Mesenchymal stem cell (in vitro differentiated cells and primary cell): ENCODE measurements around the gene RDH13.

Experiments used
- DNase-seq: peaks from one replicate; pipeline ENCODE4 v3.0.0-alpha.2; 2013
- H2AFZ ChIP-seq: one replicate; pipeline ENCODE4 v1.6.1; 2013; ENCODE audit warnings: low read depth, mild to moderate bottlenecking, control low read depth, inconsistent platforms, low read length, moderate library complexity
- H2AK5ac ChIP-seq: 2 replicates; pipeline ENCODE4 v1.6.1; 2013; ENCODE audit warnings: low read length, moderate library complexity, mild to moderate bottlenecking, inconsistent platforms; ENCODE audit not compliant: severe bottlenecking
- H2BK120ac ChIP-seq: one replicate; pipeline ENCODE4 v1.6.1; 2013; ENCODE audit warnings: low read depth, mild to moderate bottlenecking, inconsistent platforms, low read length, moderate library complexity
- H2BK12ac ChIP-seq, 2 experiments: one replicate each; pipeline ENCODE4 v1.6.1; 2013; ENCODE audit warnings: inconsistent platforms in 2 of 2, low read length in 2 of 2, mild to moderate bottlenecking in 2 of 2, moderate library complexity in 2 of 2, control low read depth in 1 of 2
- H2BK15ac ChIP-seq: one replicate; pipeline ENCODE4 v1.6.1; 2013; ENCODE audit warnings: mild to moderate bottlenecking, low read depth, inconsistent platforms; ENCODE audit not compliant: poor library complexity, severe bottlenecking
- H2BK5ac ChIP-seq: 2 replicates; pipeline ENCODE4 v1.6.1; 2013; ENCODE audit warnings: low read depth, mild to moderate bottlenecking, low read length, control low read depth, inconsistent platforms; ENCODE audit not compliant: poor library complexity, severe bottlenecking
- H3K14ac ChIP-seq, 2 experiments: one replicate each; pipeline ENCODE4 v1.6.1; 2013; ENCODE audit warnings: inconsistent platforms in 2 of 2, low read length in 2 of 2, control low read depth in 1 of 2, mild to moderate bottlenecking in 1 of 2, moderate library complexity in 1 of 2
- H3K18ac ChIP-seq, 2 experiments: one replicate each; pipeline ENCODE4 v1.6.1; 2013; ENCODE audit warnings: inconsistent platforms in 2 of 2, low read length in 2 of 2, control low read depth in 1 of 2, low read depth in 1 of 2, mild to moderate bottlenecking in 1 of 2
- H3K23ac ChIP-seq, 2 experiments: one replicate each; pipeline ENCODE4 v1.6.1; 2013; ENCODE audit warnings: inconsistent platforms in 2 of 2, low read length in 2 of 2, mild to moderate bottlenecking in 2 of 2, moderate library complexity in 2 of 2, control low read depth in 1 of 2
- H3K27ac ChIP-seq: 2 replicates; pipeline ENCODE4 v1.5.1; 2013; ENCODE audit warnings: mild to moderate bottlenecking, moderate library complexity, low read length, control low read depth, inconsistent platforms; ENCODE audit not compliant: poor library complexity, severe bottlenecking
- H3K27me3 ChIP-seq, 2 experiments: 2 replicates each; pipeline versions ENCODE4 v1.6.1 to v1.7.0; 2013; ENCODE audit warnings: low read length in 2 of 2, mild to moderate bottlenecking in 2 of 2, moderate library complexity in 2 of 2, control low read depth in 1 of 2, inconsistent platforms in 1 of 2; ENCODE audit not compliant: control insufficient read depth in 1 of 2, insufficient read depth in 1 of 2
- H3K36me3 ChIP-seq, 2 experiments: 2 replicates each; pipeline versions ENCODE4 v1.6.1 to v1.7.0; 2013; ENCODE audit warnings: low read length in 2 of 2, control low read depth in 1 of 2, inconsistent platforms in 1 of 2, low read depth in 1 of 2, mild to moderate bottlenecking in 1 of 2; ENCODE audit not compliant: insufficient read depth in 2 of 2, control insufficient read depth in 1 of 2
- H3K4ac ChIP-seq, 2 experiments: one replicate each; pipeline ENCODE4 v1.6.1; 2013; ENCODE audit warnings: inconsistent platforms in 2 of 2, low read length in 2 of 2, mild to moderate bottlenecking in 2 of 2, moderate library complexity in 2 of 2, control low read depth in 1 of 2, low read depth in 1 of 2
- H3K4me1 ChIP-seq: 2 replicates; pipeline ENCODE4 v1.6.1; 2013; ENCODE audit warnings: low read depth, low read length, control low read depth; ENCODE audit not compliant: control insufficient read depth, insufficient read depth
- H3K4me2 ChIP-seq: 2 replicates; pipeline ENCODE4 v1.6.1; 2013; ENCODE audit warnings: low read length, mild to moderate bottlenecking, inconsistent platforms; ENCODE audit not compliant: poor library complexity, severe bottlenecking
- H3K4me3 ChIP-seq, 2 experiments: 2 replicates each; pipeline versions ENCODE4 v1.5.1 to v1.7.0; 2013; ENCODE audit warnings: low read length in 2 of 2, mild to moderate bottlenecking in 2 of 2, control low read depth in 1 of 2, low read depth in 1 of 2; ENCODE audit not compliant: insufficient read depth in 1 of 2
- H3K79me1 ChIP-seq: replicated peaks from 2 replicates; pipeline ENCODE4 v1.6.1; 2013; ENCODE audit warnings: mild to moderate bottlenecking, control low read depth, low read length, inconsistent platforms; ENCODE audit not compliant: poor library complexity, severe bottlenecking
- H3K9ac ChIP-seq: 2 replicates; pipeline ENCODE4 v1.7.0; 2013; ENCODE audit warnings: mild to moderate bottlenecking, low read length, moderate library complexity
- H3K9me3 ChIP-seq: 2 replicates; pipeline ENCODE4 v1.7.0; 2013; ENCODE audit warnings: mild to moderate bottlenecking, low read length; ENCODE audit not compliant: control insufficient read depth
- H4K8ac ChIP-seq: one replicate; pipeline ENCODE4 v1.6.1; 2013; ENCODE audit warnings: inconsistent platforms, mild to moderate bottlenecking, low read length, moderate library complexity
- H4K91ac ChIP-seq: one replicate; pipeline ENCODE4 v1.6.1; 2013; ENCODE audit warnings: mild to moderate bottlenecking, low read length, inconsistent platforms
- WGBS: methylation state at CpG from one replicate; pipeline ENCODE4 v1.1.7; 2013; ENCODE audit warnings: mixed read lengths; 5-methylcytosine and 5-hydroxymethylcytosine counted together

The RDH13 gene

GRCh38 chr19:55091126-55091910, 28.4 kb upstream of the RDH13 start:
- Histone ChIP-seq H3K14ac (no peak overlapping the region), H2AK5ac (no peak overlapping the region), H3K9me3 (no peaks in the 10 kb centered on the region), H2AFZ (no peak overlapping the region), H3K36me3 (peaks cover 30 to 64% of the 10 kb centered on the region in 2 experiments), H2BK120ac (no peak overlapping the region), H3K27ac (no peak overlapping the region), H3K27me3 (peaks cover under 1 to 6% of the 10 kb centered on the region in 2 experiments), H2BK12ac (no peak overlapping the region), H2BK5ac (no peak overlapping the region), H3K4me2 (no peak overlapping the region), H3K4ac (no peak overlapping the region), H4K91ac (no peak overlapping the region), H4K8ac (no peak overlapping the region), H3K4me1 (peaks cover 26% of the 10 kb centered on the region), H3K23ac (no peak overlapping the region), H3K79me1 (peaks cover 10% of the 10 kb centered on the region), H3K9ac (no peak overlapping the region), H2BK15ac (no peak overlapping the region), H3K18ac (no peak overlapping the region), H3K4me3 (no peak overlapping the region)
- 93% methylated on average over 21 of the region's 32 CpGs for WGBS
- DNase-seq, result no peak

- Histone ChIP-seq H3K4me3 (no peak overlapping the region), H3K4me2 (no peak overlapping the region), H3K27me3 (peaks cover 8 to 13% of the 10 kb centered on the region in 2 experiments), H4K91ac (no peak overlapping the region), H3K36me3 (peaks cover 30 to 56% of the 10 kb centered on the region in 2 experiments), H2AFZ (no peak overlapping the region), H3K27ac (no peak overlapping the region), H3K14ac (no peak overlapping the region), H3K18ac (no peak overlapping the region), H3K79me1 (peaks cover 8% of the 10 kb centered on the region), H2BK12ac (no peak overlapping the region), H2AK5ac (no peak overlapping the region), H3K23ac (no peak overlapping the region), H2BK15ac (no peak overlapping the region), H3K4ac (no peak overlapping the region), H4K8ac (no peak overlapping the region), H2BK120ac (no peak overlapping the region), H3K4me1 (peaks cover 32% of the 10 kb centered on the region), H3K9me3 (no peaks in the 10 kb centered on the region), H3K9ac (no peak overlapping the region), H2BK5ac (no peak overlapping the region)
- no peak for DNase-seq
- 88% methylated on average over 13 of the region's 13 CpGs for WGBS
Measured at GRCh38 chr19:55090564-55090963, 27.6 kb upstream of the RDH13 start.

GRCh38 chr19:55089342-55089944, 26.5 kb upstream of the RDH13 start:
- H4K8ac ChIP-seq, result no peak overlapping the region
- H2AFZ ChIP-seq, result no peak overlapping the region
- H3K9ac ChIP-seq, result no peak overlapping the region
- peaks cover 7% of the 10 kb centered on the region for H3K79me1 ChIP-seq
- H2BK5ac ChIP-seq, result no peak overlapping the region
- no peak overlapping the region for H3K4ac ChIP-seq
- H2AK5ac ChIP-seq, result no peak overlapping the region
- H3K27ac ChIP-seq, result no peak overlapping the region
- H3K14ac ChIP-seq, result no peak overlapping the region
- H2BK15ac ChIP-seq, result no peak overlapping the region
- no peak overlapping the region for H3K18ac ChIP-seq
- H3K9me3 ChIP-seq, result no peaks in the 10 kb centered on the region
- no peak overlapping the region for H3K4me2 ChIP-seq
- peaks cover 20 to 25% of the 10 kb centered on the region in 2 experiments for H3K27me3 ChIP-seq
- H2BK12ac ChIP-seq, result no peak overlapping the region
- H3K4me3 ChIP-seq, result no peak overlapping the region
- no peak overlapping the region for H3K23ac ChIP-seq
- peaks cover 22 to 45% of the 10 kb centered on the region in 2 experiments for H3K36me3 ChIP-seq
- 96% methylated on average over 3 of the region's 3 CpGs for WGBS
- H4K91ac ChIP-seq, result no peak overlapping the region
- DNase-seq, result no peak
- peaks cover 32% of the 10 kb centered on the region for H3K4me1 ChIP-seq
- H2BK120ac ChIP-seq, result no peak overlapping the region

- no peak overlapping the region for H2BK15ac ChIP-seq
- H3K14ac ChIP-seq, result no peak overlapping the region
- no peak overlapping the region for H2BK120ac ChIP-seq
- no peak overlapping the region for H3K4me2 ChIP-seq
- H3K27me3 ChIP-seq, result peaks cover 27 to 32% of the 10 kb centered on the region in 2 experiments
- H3K23ac ChIP-seq, result no peak overlapping the region
- H3K27ac ChIP-seq, result no peak overlapping the region
- H3K36me3 ChIP-seq, result peaks cover 20 to 41% of the 10 kb centered on the region in 2 experiments
- no peak overlapping the region for H2BK12ac ChIP-seq
- H3K4me1 ChIP-seq, result peaks cover 32% of the 10 kb centered on the region
- no peak overlapping the region for H2AK5ac ChIP-seq
- H2AFZ ChIP-seq, result no peak overlapping the region
- no peak overlapping the region for H3K18ac ChIP-seq
- no peak overlapping the region for H2BK5ac ChIP-seq
- H3K79me1 ChIP-seq, result peaks cover 5% of the 10 kb centered on the region
- no peak overlapping the region for H3K4me3 ChIP-seq
- peak; percentile 76 for DNase-seq
- no peak overlapping the region for H4K8ac ChIP-seq
- 59% methylated on average over 9 of the region's 18 CpGs for WGBS
- H4K91ac ChIP-seq, result no peak overlapping the region
- H3K9me3 ChIP-seq, result no peaks in the 10 kb centered on the region
- H3K9ac ChIP-seq, result peak overlapping the region; percentile 50
- H3K4ac ChIP-seq, result no peak overlapping the region
Measured at GRCh38 chr19:55088543-55089341, 25.8 kb upstream of the RDH13 start.
